ENCODE results near the gene PACRG.

DNA sequence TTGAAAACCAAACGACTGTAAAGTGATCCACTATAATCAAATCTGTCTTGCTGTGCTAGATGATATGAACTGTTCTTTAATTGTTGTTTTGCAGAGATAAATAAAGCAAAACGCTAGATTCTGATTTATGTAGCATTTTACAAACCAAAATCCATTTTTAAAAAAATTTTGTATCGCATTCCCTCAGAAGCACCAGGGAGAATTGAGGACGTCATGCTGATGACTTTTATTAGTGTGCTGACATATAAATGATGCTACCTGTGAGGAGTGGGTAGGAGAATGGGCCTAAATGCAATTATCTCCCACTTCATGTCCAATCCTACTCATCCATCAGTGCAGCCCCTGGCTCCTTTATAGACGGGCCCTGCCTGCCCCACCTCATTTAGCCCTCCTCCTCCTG is 282.4 kb downstream of the PACRG start:
- TF ChIP-seq, protein P1, sequence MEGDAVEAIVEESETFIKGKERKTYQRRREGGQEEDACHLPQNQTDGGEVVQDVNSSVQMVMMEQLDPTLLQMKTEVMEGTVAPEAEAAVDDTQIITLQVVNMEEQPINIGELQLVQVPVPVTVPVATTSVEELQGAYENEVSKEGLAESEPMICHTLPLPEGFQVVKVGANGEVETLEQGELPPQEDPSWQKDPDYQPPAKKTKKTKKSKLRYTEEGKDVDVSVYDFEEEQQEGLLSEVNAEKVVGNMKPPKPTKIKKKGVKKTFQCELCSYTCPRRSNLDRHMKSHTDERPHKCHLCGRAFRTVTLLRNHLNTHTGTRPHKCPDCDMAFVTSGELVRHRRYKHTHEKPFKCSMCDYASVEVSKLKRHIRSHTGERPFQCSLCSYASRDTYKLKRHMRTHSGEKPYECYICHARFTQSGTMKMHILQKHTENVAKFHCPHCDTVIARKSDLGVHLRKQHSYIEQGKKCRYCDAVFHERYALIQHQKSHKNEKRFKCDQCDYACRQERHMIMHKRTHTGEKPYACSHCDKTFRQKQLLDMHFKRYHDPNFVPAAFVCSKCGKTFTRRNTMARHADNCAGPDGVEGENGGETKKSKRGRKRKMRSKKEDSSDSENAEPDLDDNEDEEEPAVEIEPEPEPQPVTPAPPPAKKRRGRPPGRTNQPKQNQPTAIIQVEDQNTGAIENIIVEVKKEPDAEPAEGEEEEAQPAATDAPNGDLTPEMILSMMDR (IDR thresholded peaks at IDR 0.05) = no peak
- no peak for TF ChIP-seq POLR2A (IDR thresholded peaks at IDR 0.05)
